ENCODE results near the gene ATP6V1G3.
"Not testable (repeated sequence)": the region's sequence is repeated elsewhere in the genome, so short reads cannot be mapped to it uniquely, and the experiment has no call there.

The ATP6V1G3 gene

DNA sequence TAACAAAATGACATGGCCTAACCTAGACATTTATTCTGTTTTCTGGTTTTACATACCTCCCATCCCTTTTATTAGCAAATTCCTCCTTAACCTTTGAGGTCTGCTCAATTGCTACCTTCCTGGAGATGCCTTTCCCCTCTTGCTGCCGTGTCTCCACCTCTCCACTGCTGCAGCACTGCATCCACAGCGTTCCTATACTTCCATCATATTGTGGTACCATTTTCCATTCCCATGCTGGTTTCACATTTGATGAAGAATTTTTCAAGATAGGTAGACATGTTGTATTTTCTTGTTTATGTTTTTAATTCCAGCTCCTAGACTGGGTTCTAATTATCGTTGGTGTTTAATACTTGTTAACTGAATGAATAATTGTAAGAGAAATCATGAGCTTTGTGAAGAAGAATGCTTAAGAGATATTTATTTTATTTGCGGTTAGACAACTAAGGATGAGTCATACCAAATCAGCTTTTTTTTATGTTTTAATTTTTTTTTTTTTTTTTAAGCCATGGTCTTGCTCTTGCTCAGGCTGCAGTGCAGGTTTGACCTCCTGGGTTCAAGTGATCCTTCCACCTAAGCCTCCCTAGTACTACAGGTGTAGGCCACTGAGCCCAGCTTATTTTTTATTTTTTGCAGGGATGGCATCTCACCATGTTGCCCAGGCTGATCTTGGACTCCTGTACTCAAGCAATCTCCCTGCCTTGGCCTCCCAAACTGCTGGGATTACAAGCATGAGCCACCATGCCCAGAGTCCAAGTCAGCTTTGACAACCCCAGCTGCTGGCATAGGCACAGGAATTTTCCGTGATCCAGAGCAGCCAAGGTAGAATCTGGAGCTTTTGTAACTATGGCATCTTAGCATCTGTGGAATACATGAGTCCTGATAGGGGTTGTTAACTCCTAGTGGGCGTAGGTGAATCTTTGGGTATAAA, 44.0 kb downstream of the ATP6V1G3 start:
- DNase-seq, result no peak

DNA sequence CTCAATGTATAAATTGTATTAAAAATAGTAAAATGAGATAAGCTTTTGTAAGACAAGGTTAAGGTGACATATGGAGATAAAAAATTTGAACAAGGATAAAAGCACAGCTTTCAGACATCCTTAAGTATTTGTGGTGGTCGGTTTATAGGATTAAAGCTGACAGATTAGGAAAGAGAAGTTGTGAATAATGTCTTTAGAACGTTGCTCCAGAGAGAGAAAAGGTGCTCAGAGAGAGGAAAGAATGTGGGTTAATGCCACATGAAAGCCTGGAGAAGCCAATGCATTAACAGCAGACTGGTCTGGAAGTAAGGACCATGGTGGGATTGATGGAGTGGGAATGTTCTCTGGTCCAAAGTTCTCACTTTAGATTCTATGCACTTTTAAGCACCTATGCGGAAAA, 44.8 kb downstream of the ATP6V1G3 start:
- DNase-seq, result no peak

DNA sequence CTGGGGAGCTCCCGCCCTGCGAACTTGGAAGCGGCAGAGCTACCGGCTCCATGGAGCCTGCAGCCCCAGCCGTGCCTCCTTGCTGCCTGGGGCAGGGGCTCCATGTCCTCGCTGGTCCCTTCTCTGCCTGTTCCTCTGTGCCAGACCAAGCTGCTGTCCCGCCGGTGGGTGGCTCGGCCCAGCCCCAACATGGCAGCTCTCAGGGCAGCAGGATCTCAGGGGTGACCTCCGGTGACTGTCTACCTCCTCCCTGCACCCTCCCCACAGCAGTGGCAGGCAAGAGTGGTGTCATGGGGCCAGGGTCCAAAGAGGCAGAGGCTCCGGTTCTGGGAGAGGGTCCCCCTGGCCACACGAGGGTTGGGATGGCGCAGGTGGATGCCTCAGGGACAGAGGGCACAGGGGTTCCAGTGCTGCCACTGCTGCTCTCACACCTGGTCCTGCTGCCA, 45.8 kb downstream of the ATP6V1G3 start:
- no peak for DNase-seq

DNA sequence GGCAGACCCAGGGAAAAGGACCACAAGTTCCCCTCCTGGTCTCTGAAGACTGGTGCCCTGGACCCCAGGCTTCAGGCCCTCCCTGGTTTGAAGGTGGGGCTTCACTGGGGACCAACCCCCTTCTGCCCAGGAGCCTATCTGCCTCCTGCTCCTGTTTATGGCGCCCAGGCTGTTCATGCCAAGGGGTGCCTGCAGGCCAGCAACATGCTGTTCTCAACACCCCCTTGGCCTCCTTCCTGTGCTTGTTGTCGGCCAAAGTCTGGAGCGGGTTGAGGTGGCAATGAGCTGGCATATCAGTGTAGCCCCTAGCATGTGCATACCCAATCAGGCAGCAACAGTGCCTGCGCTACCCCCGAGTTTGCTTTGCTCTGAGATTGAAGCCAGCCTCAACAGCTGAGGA, 46.3 kb downstream of the ATP6V1G3 start:
- no peak for DNase-seq

DNA sequence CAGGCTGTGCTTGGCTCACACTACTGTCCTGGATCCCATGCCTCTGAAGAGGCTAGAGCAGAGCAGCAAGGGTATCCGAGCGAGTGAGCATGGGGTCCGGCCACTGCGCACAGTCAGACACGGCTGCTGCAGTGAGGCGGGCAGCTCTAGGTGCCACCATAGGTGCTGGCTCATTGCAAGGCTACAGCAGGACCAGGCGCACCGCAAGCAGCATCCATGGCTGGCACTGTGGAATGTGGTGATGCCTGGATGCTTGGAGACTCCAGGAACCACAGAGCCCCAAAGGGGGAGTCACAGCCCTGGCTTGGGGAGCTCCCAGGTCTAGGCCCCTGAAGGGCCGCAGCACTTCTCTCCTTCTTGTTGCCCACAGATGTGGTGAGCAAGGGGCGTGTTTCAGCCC, 47.2 kb downstream of the ATP6V1G3 start:
- DNase-seq, result no peak

DNA sequence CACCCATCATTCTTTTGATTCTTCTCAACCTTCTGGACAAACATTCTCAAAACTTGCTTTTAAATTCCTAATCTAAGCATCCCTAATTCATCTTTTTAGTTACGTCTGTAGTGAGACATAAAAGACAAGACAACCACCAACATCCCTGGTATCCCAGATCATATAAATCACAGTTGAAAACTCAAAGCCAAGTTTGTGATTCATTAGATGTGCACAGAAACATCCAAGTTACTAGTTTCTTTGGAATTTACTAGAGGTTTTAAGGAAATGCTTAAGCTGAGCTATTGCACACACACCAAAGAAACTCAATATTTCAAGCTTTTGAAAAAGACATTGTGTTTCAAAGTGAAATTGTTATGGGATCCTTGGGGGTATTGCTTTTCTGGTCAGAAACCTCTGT, 47.6 kb downstream of the ATP6V1G3 start:
- no peak for DNase-seq

DNA sequence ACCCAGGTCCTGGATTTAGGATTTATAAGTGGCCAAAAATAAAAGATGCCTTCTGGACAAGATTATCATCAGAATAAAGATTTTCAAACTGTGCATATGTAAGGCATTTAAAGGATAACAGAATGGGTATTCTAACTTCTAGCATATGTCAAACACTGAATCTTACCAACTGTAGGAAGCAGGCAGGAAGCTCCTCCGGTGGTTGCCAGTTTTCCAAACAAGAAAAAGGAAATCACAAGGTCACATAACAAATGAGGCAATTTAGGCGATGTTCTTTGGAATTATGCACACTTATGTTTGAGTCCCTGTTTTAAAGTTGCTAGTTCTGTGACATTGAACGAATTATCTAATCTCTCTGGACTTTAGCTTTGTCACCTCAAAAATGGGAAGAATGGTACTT, 48.9 kb downstream of the ATP6V1G3 start:
- no peak for DNase-seq

DNA sequence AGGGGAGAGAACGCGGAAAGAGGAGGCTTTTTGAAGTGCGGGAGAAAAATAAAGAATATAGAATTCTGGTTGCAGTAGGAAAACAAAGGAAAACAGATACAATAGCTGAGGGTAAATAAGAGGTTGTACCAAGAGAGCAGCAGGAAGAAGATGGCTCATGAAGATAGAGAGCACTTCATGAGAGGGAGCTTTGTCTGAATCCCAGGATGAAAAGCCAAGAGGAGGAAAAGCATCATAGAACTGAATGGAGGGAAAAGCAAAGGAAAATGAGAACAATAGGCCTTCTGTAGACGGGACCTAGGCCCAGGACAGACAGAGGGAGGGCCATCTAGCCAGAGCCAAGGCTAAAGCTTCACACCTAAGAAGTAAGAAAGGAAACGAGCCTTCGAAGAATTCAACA, 49.5 kb downstream of the ATP6V1G3 start:
- DNase-seq, result no peak

DNA sequence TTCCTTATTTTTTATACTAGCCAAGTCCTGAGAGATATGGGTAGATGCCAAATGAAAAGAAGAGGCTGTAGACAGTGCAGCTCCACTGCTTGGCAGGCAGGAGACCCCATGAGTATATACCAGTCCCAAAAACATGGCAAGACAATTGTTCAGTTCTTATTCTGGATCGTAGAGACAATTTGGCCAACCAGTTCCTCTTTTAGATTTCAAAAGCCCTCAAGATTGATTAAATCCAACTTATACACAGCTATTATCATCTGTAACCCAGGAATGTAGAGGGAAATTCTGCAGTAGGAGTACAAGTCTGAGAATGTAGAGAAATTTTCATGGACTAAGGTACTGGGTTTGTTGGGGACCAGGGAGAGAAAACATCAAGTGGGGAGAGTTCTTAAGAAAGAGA, 50.3 kb downstream of the ATP6V1G3 start:
- DNase-seq, result no peak

DNA sequence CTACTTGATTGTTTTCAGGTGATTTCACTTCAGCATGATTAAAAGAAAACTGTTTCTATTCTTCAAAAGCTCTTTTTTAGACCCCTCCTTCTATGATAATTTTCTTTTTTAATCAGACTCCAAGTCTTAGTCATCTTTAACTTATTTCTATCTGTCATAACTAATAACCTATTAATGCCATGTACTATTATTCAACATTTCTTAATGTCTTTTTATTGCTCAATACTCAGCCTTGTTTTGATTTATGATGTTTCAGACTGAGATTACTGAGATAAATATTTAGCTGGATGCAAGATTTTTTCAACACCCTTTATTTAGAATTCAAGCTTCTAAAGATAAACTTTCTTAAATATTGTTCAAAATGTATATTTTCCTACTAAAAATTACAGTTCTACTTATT, 53.6 kb downstream of the ATP6V1G3 start:
- no peak for DNase-seq

DNA sequence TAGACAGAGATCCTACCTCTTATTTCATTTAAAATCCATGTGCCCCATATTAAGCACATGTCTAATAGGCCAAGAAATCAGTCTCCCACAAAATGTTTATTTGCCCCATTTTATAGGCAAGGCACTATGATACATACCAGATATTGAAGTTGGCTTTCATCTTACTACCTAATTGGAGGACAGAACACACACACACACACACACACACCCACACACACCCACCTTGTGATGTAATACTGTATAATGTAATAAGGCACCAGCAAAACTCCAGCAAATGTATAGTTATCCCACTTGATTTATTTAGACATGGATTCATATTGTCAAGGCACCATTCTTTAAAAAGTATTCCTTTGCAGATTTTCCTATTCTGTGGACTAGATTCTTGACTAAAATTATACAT, 56.8 kb downstream of the ATP6V1G3 start:
- no peak for DNase-seq

DNA sequence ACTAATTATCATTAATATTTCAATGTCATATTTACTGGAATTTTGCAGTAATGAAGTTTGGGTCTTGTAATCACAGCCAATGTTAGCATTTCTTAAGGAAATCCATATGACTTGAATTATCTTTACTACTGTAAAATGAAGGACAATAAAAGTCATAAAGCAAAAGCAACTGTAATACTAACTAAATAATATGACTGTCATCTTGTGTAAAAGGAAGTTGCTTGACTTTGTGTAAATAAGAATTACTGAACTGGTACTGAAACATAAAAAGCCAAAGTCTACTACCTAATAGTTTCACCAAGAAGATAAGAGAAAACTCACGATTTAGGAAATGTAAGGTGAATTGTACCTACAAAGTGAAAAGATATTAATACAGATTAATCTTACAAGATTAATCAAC, 57.5 kb downstream of the ATP6V1G3 start:
- DNase-seq, result no peak

DNA sequence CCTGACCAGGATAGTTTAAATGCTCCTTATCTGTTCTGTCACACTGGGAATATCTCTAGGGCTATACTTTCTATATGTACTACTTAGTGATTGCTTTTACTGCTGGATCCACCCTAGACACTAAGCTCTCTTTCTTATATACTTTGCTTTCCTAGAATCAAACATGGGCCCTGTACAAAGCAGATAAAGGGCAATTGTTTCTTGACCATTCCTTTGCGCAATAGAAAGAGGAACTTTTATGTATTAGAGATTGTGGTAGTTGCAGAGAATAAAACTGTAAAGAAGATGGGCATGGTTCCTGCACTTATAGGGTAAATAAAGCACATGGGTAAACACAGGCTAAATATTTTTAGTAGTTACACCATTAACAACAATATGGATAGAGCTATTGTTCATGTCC, 58.8 kb downstream of the ATP6V1G3 start:
- no peak for DNase-seq

DNA sequence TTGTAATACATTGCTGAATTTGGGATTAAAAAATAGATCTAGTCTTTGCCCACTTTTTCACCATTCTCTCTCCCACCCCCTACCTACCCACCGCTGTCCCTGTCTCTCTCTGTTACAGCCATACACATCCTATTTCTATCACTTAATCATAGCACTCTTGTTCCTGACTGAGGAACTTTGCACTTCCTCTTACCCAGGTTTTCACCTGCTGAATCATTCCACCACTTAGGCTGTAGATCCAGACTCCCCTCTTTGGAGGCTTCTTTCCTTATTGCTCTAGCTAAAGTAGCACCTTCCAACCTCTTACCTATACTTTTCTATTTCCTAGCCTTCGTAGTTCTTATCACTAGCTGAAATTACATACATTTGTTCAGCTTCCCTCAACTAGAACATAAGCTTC, 59.6 kb downstream of the ATP6V1G3 start:
- no peak for DNase-seq

DNA sequence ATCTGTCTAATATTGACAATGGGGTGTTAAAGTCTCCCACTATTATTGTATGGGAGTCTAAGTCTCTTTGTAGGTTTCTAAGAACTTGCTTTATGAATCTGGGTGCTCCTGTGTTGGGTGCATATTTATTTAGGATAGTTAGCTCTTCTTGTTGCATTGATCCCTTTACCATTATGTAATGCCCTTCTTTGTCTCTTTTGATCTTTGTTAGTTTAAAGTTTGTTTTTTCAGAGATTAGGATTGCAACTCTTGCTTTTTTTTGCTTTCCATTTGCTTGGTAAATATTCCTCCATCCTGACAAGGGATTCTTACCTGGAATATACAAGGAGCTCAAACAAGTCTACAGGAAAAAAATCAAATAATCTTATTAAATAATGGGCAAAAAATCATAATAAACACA, 63.1 kb downstream of the ATP6V1G3 start:
- not testable (repeated sequence) for DNase-seq
